Activated T-cell treated with anti-CD3 and anti-CD28 coated beads, Interleukin-2, amount 50 U/mL, for 1 hour (primary cell): Measurements from ENCODE around the gene OR8A1.
"Not testable (repeated sequence)": the region's sequence is repeated elsewhere in the genome, so short reads cannot be mapped to it uniquely, and the experiment has no call there.

Experiments used
- DNase-seq: peaks from one replicate; pipeline ENCODE4 v3.0.0-alpha.2; 2020

Gene OR8A1

DNA sequence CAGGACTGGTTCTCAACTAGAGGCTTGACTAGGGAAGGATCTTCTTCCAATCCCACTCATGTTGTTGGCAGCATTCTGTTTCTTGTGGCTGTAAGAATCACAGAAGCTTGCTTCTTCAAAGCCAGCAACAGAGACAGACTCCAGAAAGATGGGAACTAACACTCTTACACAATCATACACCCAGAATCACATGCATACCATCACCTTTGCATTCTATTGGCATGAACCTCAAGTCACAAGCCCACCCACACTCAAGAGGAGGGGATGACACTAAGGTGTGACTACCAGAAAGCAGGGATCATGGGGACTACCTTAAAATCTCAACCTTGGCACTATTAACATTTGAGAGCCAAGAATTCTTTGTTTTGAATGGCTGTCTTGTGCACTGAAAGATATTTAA, 27.8 kb downstream of the OR8A1 start:
- DNase-seq, result no peak

DNA sequence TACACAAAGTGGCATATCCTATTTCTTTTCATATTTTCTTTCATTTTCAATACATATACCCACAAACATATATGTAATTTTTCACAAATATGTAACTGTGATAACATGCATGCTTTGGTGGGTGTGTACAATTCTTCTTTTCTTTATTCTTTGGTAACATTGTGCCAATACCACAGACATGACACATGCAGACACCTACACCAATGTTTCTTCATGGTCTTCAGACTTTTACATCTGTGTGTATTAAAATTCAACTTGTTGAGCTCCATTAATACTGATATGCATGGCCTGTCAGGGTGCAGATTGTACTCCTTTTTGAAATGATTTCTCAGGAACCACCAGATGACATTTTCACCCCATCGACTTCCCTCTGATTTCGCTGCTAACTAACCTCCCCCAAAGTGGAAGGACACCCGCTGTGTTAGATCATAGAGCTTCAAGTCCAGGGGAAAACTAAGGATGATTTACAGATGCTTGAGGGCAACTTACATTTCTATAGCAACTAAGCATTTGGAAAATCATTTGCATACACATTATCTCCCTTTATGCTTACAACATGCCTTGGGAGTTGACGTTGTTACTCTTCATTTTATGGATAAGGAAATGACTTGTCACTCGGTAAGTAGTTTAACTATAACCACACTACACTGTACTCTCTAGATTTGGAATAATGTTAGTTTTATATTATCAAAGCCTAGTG, 31.0 kb downstream of the OR8A1 start:
- no peak for DNase-seq

GRCh38 chr11:124602193-124602592, 32.4 kb downstream of the OR8A1 start:
- DNase-seq, result no peak

GRCh38 chr11:124602723-124603122, 32.9 kb downstream of the OR8A1 start:
- not testable (repeated sequence) for DNase-seq

- DNase-seq, result no peak
Observed at GRCh38 chr11:124605719-124606118, 35.9 kb downstream of the OR8A1 start.

GRCh38 chr11:124608147-124608546, 38.4 kb downstream of the OR8A1 start:
- no peak for DNase-seq

DNA sequence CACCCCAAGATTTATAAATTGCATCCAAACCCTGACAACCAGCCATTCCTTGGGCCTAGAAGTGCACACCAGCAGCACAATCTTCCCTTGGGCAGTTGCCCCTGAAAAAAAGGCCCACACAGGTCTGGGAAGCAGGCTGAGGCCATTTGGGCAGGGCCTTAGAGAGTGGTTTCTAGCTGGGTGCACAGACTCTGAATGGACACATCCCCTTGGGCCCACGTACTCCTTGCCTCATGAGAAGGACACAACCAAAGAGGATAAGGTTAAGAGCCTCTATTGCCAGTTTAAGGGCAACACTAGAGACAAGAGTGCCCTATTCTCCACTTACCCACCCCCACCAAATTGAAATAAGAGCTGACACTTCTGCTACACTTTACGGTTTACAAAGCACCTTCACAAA, 40.5 kb downstream of the OR8A1 start:
- no peak for DNase-seq

- DNase-seq, result no peak
Observed at GRCh38 chr11:124611064-124611463, 41.3 kb downstream of the OR8A1 start, which contains the start of gene PANX3. Gene PANX3 (plus strand): TSS chr11:124611428. CDS start chr11:124611557, 129 bp downstream.

- DNase-seq, result no peak
Observed at GRCh38 chr11:124612045-124612444, 42.2 kb downstream of the OR8A1 start.

DNA sequence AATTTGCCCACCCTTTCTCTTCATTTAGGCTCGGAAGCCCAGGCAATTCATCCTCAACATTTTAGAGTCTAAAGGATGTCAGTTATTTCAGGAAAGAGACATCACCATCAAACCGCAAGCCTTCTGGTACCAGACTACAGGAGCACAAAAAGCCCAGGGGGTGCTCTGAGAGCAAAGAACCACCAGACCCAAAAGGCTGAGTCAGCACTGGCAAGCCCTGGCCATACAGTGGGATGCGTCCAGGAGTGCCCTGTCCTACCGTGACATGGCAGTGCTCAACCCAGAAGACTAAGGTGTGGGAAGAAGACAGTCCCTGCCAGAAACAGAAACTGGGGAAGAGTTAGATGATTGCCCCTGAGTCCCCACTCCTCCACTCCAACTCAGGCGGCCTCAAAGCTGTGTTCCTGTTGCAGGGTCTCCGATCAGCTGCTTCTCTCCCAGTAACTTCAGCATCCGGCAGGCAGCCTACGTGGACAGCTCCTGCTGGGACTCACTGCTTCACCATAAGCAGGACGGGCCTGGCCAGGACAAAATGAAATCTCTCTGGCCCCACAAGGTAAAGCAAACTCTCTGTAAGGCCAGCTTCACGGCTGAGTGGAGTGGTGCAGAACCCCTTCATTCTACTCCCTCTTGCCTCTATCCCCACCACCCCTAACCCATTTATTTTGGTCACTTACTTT, 42.9 kb downstream of the OR8A1 start:
- no peak for DNase-seq

GRCh38 chr11:124618863-124619262, 49.1 kb downstream of the OR8A1 start:
- no peak for DNase-seq
